Measurements from ENCODE around the gene TFF3.

The TFF3 gene

GRCh38 chr21:42315296-42315891 lies at the start of gene TFF3:
TSS of gene TFF3 (minus strand) at chr21:42315409. CDS start at chr21:42315374, 35 bp downstream.
- H3K27ac ChIP-seq = peak within 1 kb of the TSS; percentile 71
- 0 out of 2 replicates have a peak, but pooled peaks have one; percentile 22 for TF ChIP-seq ZFX (IDR thresholded peaks at IDR 0.05)
- no peak for TF ChIP-seq CTCF (conservative IDR thresholded peaks at IDR 0.05)

GRCh38 chr21:42364304-42364865 lies 49.2 kb upstream of the TFF3 start:
- H3K27ac ChIP-seq = no peak overlapping the region
- TF ChIP-seq CTCF (conservative IDR thresholded peaks at IDR 0.05) = no peak
- no peak for TF ChIP-seq ZFX (IDR thresholded peaks at IDR 0.05)

GRCh38 chr21:42363312-42363711 lies 48.1 kb upstream of the TFF3 start:
- H3K27ac ChIP-seq = no peak overlapping the region
- no peak for TF ChIP-seq ZFX (IDR thresholded peaks at IDR 0.05)

GRCh38 chr21:42362700-42363099 lies 47.5 kb upstream of the TFF3 start:
- no peak for TF ChIP-seq CTCF (conservative IDR thresholded peaks at IDR 0.05)
- no peak for TF ChIP-seq ZFX (IDR thresholded peaks at IDR 0.05)
- H3K27ac ChIP-seq = no peak overlapping the region

- no peak overlapping the region for H3K27ac ChIP-seq
Observed at GRCh38 chr21:42362198-42362597, 47.0 kb upstream of the TFF3 start.

GRCh38 chr21:42361286-42361685 lies 46.1 kb upstream of the TFF3 start:
- no peak overlapping the region for H3K27ac ChIP-seq
- no peak for TF ChIP-seq CTCF (conservative IDR thresholded peaks at IDR 0.05)
- TF ChIP-seq ZFX (IDR thresholded peaks at IDR 0.05) = no peak

More at GRCh38 chr21:42362198-42362597, 47.0 kb upstream of the TFF3 start:
- no peak for TF ChIP-seq CTCF (conservative IDR thresholded peaks at IDR 0.05)
- no peak for TF ChIP-seq ZFX (IDR thresholded peaks at IDR 0.05)

GRCh38 chr21:42360317-42360716 lies 45.1 kb upstream of the TFF3 start:
- no peak for TF ChIP-seq CTCF (conservative IDR thresholded peaks at IDR 0.05)
- TF ChIP-seq ZFX (IDR thresholded peaks at IDR 0.05) = no peak
- H3K27ac ChIP-seq = no peak overlapping the region

GRCh38 chr21:42358937-42359336 lies 43.7 kb upstream of the TFF3 start:
- TF ChIP-seq ZFX (IDR thresholded peaks at IDR 0.05) (no peak), CTCF (conservative IDR thresholded peaks at IDR 0.05) (no peak)

More at GRCh38 chr21:42358937-42359336, 43.7 kb upstream of the TFF3 start:
- no peak overlapping the region for H3K27ac ChIP-seq

Data from C4-2B (cell line).